ENCODE data around the gene CLEC4M.

Gene CLEC4M

GRCh38 chr19:7738023-7738422 is 25.0 kb upstream of the CLEC4M start:
- H3K4me2 ChIP-seq (ENCODE audit: insufficient read depth, low read length) = no peak overlapping the region

GRCh38 chr19:7739211-7739755 is 23.8 kb upstream of the CLEC4M start:
- no peak overlapping the region for H3K9ac ChIP-seq (ENCODE audit: low read depth, low read length)
- H4K20me1 ChIP-seq (ENCODE audit: insufficient read depth, low read length) = no peaks in the 10 kb centered on the region
- no peaks in the 10 kb centered on the region for H3K79me2 ChIP-seq (ENCODE audit: insufficient read depth, low read length)
- no peaks in the 10 kb centered on the region for H3K4me1 ChIP-seq (ENCODE audit: insufficient read depth, low read length)
- H3K9me3 ChIP-seq (ENCODE audit: insufficient read depth, low read length, severe bottlenecking) = no peaks in the 10 kb centered on the region
- TF ChIP-seq CTCF (IDR thresholded peaks at IDR 0.05; ENCODE audit: borderline replicate concordance, extremely low read depth, low read length, poor library complexity, severe bottlenecking) = no peak
- H3K4me3 ChIP-seq (ENCODE audit: low read depth in 1 of 2, low read length in 2 of 2) = no peak overlapping the region
- H3K27me3 ChIP-seq (ENCODE audit: insufficient read depth, low read length, poor library complexity) = no peaks in the 10 kb centered on the region
- DNase-seq (no peak), ATAC-seq (ENCODE audit: insufficient read depth, low read depth) (no peak)
- H2AFZ ChIP-seq (ENCODE audit: low read depth, low read length) = no peak overlapping the region
- H3K36me3 ChIP-seq (ENCODE audit: insufficient read depth, low read length) = no peaks in the 10 kb centered on the region
- H3K27ac ChIP-seq (ENCODE audit: low read length) = no peak overlapping the region
- no peak overlapping the region for H3K4me2 ChIP-seq (ENCODE audit: insufficient read depth, low read length)

More at GRCh38 chr19:7738023-7738422, 25.0 kb upstream of the CLEC4M start:
- Histone ChIP-seq H3K9ac (ENCODE audit: low read depth, low read length) (no peak overlapping the region), H3K9me3 (ENCODE audit: insufficient read depth, low read length, severe bottlenecking) (no peaks in the 10 kb centered on the region), H4K20me1 (ENCODE audit: insufficient read depth, low read length) (no peaks in the 10 kb centered on the region), H3K4me1 (ENCODE audit: insufficient read depth, low read length) (no peaks in the 10 kb centered on the region), H3K27me3 (ENCODE audit: insufficient read depth, low read length, poor library complexity) (no peaks in the 10 kb centered on the region), H3K36me3 (ENCODE audit: insufficient read depth, low read length) (no peaks in the 10 kb centered on the region), H3K79me2 (ENCODE audit: insufficient read depth, low read length) (no peaks in the 10 kb centered on the region), H2AFZ (ENCODE audit: low read depth, low read length) (no peak overlapping the region), H3K27ac (ENCODE audit: low read length) (no peak overlapping the region), H3K4me3 (ENCODE audit: low read depth in 1 of 2, low read length in 2 of 2) (no peak overlapping the region)
- DNase-seq = no peak
- ATAC-seq (ENCODE audit: insufficient read depth, low read depth) = no peak
- TF ChIP-seq EZH2 (IDR thresholded peaks at IDR 0.05; ENCODE audit: borderline replicate concordance, low read depth, low read length, severe bottlenecking) = no peak
- TF ChIP-seq CTCF (IDR thresholded peaks at IDR 0.05; ENCODE audit: borderline replicate concordance, extremely low read depth, low read length, poor library complexity, severe bottlenecking) = no peak

- DNase-seq (no peak), ATAC-seq (ENCODE audit: insufficient read depth, low read depth) (no peak)
- H3K79me2 ChIP-seq (ENCODE audit: insufficient read depth, low read length) = no peaks in the 10 kb centered on the region
- TF ChIP-seq CTCF (IDR thresholded peaks at IDR 0.05; ENCODE audit: borderline replicate concordance, extremely low read depth, low read length, poor library complexity, severe bottlenecking) = no peak
- no peak for TF ChIP-seq EZH2 (IDR thresholded peaks at IDR 0.05; ENCODE audit: borderline replicate concordance, low read depth, low read length, severe bottlenecking)
- H3K4me1 ChIP-seq (ENCODE audit: insufficient read depth, low read length) = no peaks in the 10 kb centered on the region
- H4K20me1 ChIP-seq (ENCODE audit: insufficient read depth, low read length) = no peaks in the 10 kb centered on the region
- H3K4me2 ChIP-seq (ENCODE audit: insufficient read depth, low read length) = no peak overlapping the region
- H3K27ac ChIP-seq (ENCODE audit: low read length) = no peak overlapping the region
- H3K9me3 ChIP-seq (ENCODE audit: insufficient read depth, low read length, severe bottlenecking) = no peaks in the 10 kb centered on the region
- H3K9ac ChIP-seq (ENCODE audit: low read depth, low read length) = no peak overlapping the region
- H3K4me3 ChIP-seq (ENCODE audit: low read depth in 1 of 2, low read length in 2 of 2) = no peak overlapping the region
- no peaks in the 10 kb centered on the region for H3K36me3 ChIP-seq (ENCODE audit: insufficient read depth, low read length)
- no peaks in the 10 kb centered on the region for H3K27me3 ChIP-seq (ENCODE audit: insufficient read depth, low read length, poor library complexity)
- H2AFZ ChIP-seq (ENCODE audit: low read depth, low read length) = no peak overlapping the region
Measured at GRCh38 chr19:7739801-7740681, 23.0 kb upstream of the CLEC4M start.

All from DND-41 (cell line).